ENCODE results near the gene SLC38A4. TPM values are rescaled to one million over a fixed set of nuclear protein-coding genes. Genes with fewer than 3 reads are reported as not detected.

Gene SLC38A4
- total RNA-seq, 1 donor from 2014 or later, result 22.1 TPM

- DNase-seq (ENCODE audit: low spot score), result peak; percentile 75
Measured at GRCh38 chr12:46815809-46816208, 10.0 kb downstream of the SLC38A4 start.

- no peak for DNase-seq (ENCODE audit: low spot score)
Measured at GRCh38 chr12:46814143-46814542, 11.7 kb downstream of the SLC38A4 start.

- no peak for DNase-seq (ENCODE audit: low spot score)
Measured at GRCh38 chr12:46811185-46811584, 14.6 kb downstream of the SLC38A4 start.

- DNase-seq (ENCODE audit: low spot score), result no peak
Measured at GRCh38 chr12:46808955-46809697, 16.7 kb downstream of the SLC38A4 start.

GRCh38 chr12:46808317-46808716 lies 17.5 kb downstream of the SLC38A4 start:
- DNase-seq (ENCODE audit: low spot score), result no peak

- no peak for DNase-seq (ENCODE audit: low spot score)
Measured at GRCh38 chr12:46804054-46804453, 21.7 kb downstream of the SLC38A4 start.

GRCh38 chr12:46803517-46803916 lies 22.3 kb downstream of the SLC38A4 start:
- no peak for DNase-seq (ENCODE audit: low spot score)

- no peak for DNase-seq (ENCODE audit: low spot score)
Measured at GRCh38 chr12:46801293-46801692, 24.5 kb downstream of the SLC38A4 start.

- no peak for DNase-seq (ENCODE audit: low spot score)
Measured at GRCh38 chr12:46800160-46800559, 25.6 kb downstream of the SLC38A4 start.

- DNase-seq (ENCODE audit: low spot score), result no peak
Measured at GRCh38 chr12:46798648-46799047, 27.1 kb downstream of the SLC38A4 start.

- DNase-seq (ENCODE audit: low spot score), result no peak
Measured at GRCh38 chr12:46798056-46798455, 27.7 kb downstream of the SLC38A4 start.

GRCh38 chr12:46795988-46796387 lies 29.8 kb downstream of the SLC38A4 start:
- no peak for DNase-seq (ENCODE audit: low spot score)

GRCh38 chr12:46794593-46795190 lies 31.1 kb downstream of the SLC38A4 start:
- no peak for DNase-seq (ENCODE audit: low spot score)

GRCh38 chr12:46792925-46793324 lies 32.9 kb downstream of the SLC38A4 start:
- DNase-seq (ENCODE audit: low spot score), result no peak

GRCh38 chr12:46790066-46790465 lies 35.7 kb downstream of the SLC38A4 start:
- DNase-seq (ENCODE audit: low spot score), result no peak

- DNase-seq (ENCODE audit: low spot score), result peak; percentile 22
Measured at GRCh38 chr12:46788072-46788887, 37.5 kb downstream of the SLC38A4 start.

- DNase-seq (ENCODE audit: low spot score), result no peak
Measured at GRCh38 chr12:46787496-46788055, 38.2 kb downstream of the SLC38A4 start.

GRCh38 chr12:46786774-46787173 lies 39.0 kb downstream of the SLC38A4 start:
- peak; percentile 47 for DNase-seq (ENCODE audit: low spot score)

- peak; percentile 6 for DNase-seq (ENCODE audit: low spot score)
Measured at GRCh38 chr12:46785382-46785781, 40.4 kb downstream of the SLC38A4 start.

GRCh38 chr12:46783871-46784270 lies 41.9 kb downstream of the SLC38A4 start:
- peak; percentile 6 for DNase-seq (ENCODE audit: low spot score)

GRCh38 chr12:46779879-46780278 lies 45.9 kb downstream of the SLC38A4 start:
- no peak for DNase-seq (ENCODE audit: low spot score)

- no peak for DNase-seq (ENCODE audit: low spot score)
Measured at GRCh38 chr12:46779063-46779462, 46.7 kb downstream of the SLC38A4 start.
